Ovary (tissue), 9 donors: ENCODE measurements around the gene TMEM150B. TPM values are rescaled to one million over a fixed set of nuclear protein-coding genes. Genes with fewer than 3 reads are reported as not detected.

Experiments
- DNase-seq, 5 donors: peaks; one replicate each; pipeline ENCODE4 v3.0.0-alpha.2; 2019 to 2020
- H3K27ac ChIP-seq, 2 donors: fragments of 200-600 bp; one replicate each; pipeline versions ENCODE4 v1.5.1 to v1.8.0; 2019 to 2022
- H3K27me3 ChIP-seq: fragments of 200-600 bp; one replicate; pipeline ENCODE4 v1.8.0; 2022
- H3K36me3 ChIP-seq: fragments of 200-600 bp; sonication (generic); one replicate; pipeline ENCODE4 v1.5.1; 2019
- H3K4me1 ChIP-seq: one replicate; pipeline ENCODE4 v1.8.1; 2013; ENCODE audit warnings: mild to moderate bottlenecking, moderate library complexity; ENCODE audit not compliant: insufficient read depth
- H3K4me3 ChIP-seq: fragments of 200-600 bp; sonication (generic); one replicate; pipeline ENCODE4 v1.5.1; 2017
- H3K9me3 ChIP-seq, 2 donors: fragments of 200-600 bp in 1 of 2; sonication (generic) in 1 of 2; one replicate each; pipeline versions ENCODE4 v1.5.1 to v1.8.1; 2013 to 2019; ENCODE audit warnings: mild to moderate bottlenecking in 1 of 2, moderate library complexity in 1 of 2
- EP300 ChIP-seq: sonication (generic); formaldehyde crosslinking; IDR thresholded peaks from one replicate; pipeline ENCODE4 v1.6.1; 2017; ENCODE audit warnings: antibody characterized with exemption
- POLR2A ChIP-seq: fragments of 450-650 bp; IDR thresholded peaks from one replicate; pipeline ENCODE4 v1.6.1; 2017; ENCODE audit warnings: antibody characterized with exemption, mild to moderate bottlenecking, moderate library complexity
- WGBS, 3 donors: extraction: QIAGEN DNeasy Blood & Tissue Kit in 1 of 3; methylation state at CpG; one replicate each; pipeline versions ENCODE4 v1.1.5 to v1.1.7; 2013 to 2017; 5-methylcytosine and 5-hydroxymethylcytosine counted together
- intact Hi-C, 4 donors: fragments of 100-400 bp; cut with DNase I; formaldehyde crosslinking; loops; one replicate each; pipeline versions ENCODE4 v1.11.0 to v1.15.1; 2022 to 2023
- polyA plus RNA-seq, 2 donors: library from polyadenylated mRNA; stranded (reverse); fragments of 200-250 nt in 1 of 2; fragments of 350-450 nt in 1 of 2; fragmentation: Illumina TruSeq in 1 of 2; extraction: RNeasy Lipid Tissue Mini Kit (QIAGEN cat#74804) in 1 of 2; gene quantifications; one replicate each; pipeline ENCODE4 v1.2.3, GENCODE V29; 2013 to 2014
- total RNA-seq, 7 donors: library from RNA; depleted of rRNA in 2 of 7; stranded (reverse); fragments of >200 nt in 2 of 7; fragmentation: NEBNext Ultra II Directional in 3 of 7; extraction: Animal tissue kit (Norgen Biotek cat#: 25700) in 3 of 7; gene quantifications; one replicate each; pipeline versions ENCODE4 v1.1.0 to v1.2.4, GENCODE V29; 2016 to 2023
- TF ChIP-seq, protein P1 (sequence below), 3 donors: fragments of 450-650 bp in 2 of 3; fragments of 200-600 bp in 1 of 3; IDR thresholded peaks; one replicate each; pipeline versions ENCODE4 v1.5.1 to v1.8.0; 2016 to 2022; ENCODE audit warnings: antibody characterized with exemption in 3 of 3, mild to moderate bottlenecking in 1 of 3
- donor health status: DM: no; HTN: no; CAD: no; lungs with moderate emphysema.
- donor health status: DM: no; HTN: no; CAD: no.
- donor health status: Bipolar disorder and iron deficiency.
- donor health status: DM: yes; HTN: yes; CAD: no.
- donor health status: DM: no; HTN: no; CAD: no.
- donor health status: DM: yes; HTN: yes; CAD: no.

TMEM150B gene
- total and polyA plus RNA-seq, 9 donors, result 0.36 to 3.9 (median 0.76) TPM

DNA sequence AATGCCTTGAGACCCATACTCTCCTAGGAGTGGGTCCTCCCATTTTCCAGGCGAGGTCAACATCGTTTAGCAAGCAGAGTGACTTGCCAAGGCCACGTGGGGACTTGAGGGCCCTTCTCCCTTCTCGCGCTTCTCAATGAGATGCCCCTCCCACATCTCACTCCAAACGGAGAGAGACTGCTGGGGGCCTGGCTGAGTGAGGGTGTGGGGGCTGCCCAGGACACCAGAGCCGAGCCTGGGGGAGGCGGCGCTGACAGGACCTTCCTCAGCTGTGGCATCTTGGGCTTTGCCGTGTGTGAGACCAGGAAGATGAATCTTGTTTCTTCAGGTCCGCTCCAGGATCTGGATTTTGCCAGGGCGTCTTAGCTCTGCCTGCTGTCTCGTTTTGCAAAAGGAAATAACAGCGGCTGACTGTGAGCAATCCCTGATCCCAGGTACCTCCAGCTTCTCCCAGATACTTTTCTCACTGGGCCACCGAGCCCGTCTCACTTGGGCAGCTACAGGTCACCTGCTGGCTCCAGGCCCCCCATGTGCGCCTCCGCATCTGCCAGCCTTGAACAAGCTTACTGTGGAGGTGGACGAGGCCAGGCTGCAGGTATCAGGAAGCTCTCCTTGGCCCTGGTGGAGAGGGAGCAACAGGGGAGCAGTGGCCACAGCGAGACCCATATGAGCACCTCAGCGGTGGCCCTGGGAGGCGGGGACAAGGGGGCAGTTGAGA lies 23.3 kb upstream of the TMEM150B start:
- Histone ChIP-seq H3K4me1 (no peaks in the 10 kb centered on the region), H3K27me3 (no peaks in the 10 kb centered on the region), H3K36me3 (no peaks in the 10 kb centered on the region), H3K4me3 (no peak overlapping the region), H3K27ac (no peak overlapping the region), H3K9me3 (no peaks in the 10 kb centered on the region)
- 57 to 63% (median 58%) methylated on average over 22 of the region's 22 CpGs for WGBS, 3 donors
- no peak for TF ChIP-seq EP300
- TF ChIP-seq, protein P1, sequence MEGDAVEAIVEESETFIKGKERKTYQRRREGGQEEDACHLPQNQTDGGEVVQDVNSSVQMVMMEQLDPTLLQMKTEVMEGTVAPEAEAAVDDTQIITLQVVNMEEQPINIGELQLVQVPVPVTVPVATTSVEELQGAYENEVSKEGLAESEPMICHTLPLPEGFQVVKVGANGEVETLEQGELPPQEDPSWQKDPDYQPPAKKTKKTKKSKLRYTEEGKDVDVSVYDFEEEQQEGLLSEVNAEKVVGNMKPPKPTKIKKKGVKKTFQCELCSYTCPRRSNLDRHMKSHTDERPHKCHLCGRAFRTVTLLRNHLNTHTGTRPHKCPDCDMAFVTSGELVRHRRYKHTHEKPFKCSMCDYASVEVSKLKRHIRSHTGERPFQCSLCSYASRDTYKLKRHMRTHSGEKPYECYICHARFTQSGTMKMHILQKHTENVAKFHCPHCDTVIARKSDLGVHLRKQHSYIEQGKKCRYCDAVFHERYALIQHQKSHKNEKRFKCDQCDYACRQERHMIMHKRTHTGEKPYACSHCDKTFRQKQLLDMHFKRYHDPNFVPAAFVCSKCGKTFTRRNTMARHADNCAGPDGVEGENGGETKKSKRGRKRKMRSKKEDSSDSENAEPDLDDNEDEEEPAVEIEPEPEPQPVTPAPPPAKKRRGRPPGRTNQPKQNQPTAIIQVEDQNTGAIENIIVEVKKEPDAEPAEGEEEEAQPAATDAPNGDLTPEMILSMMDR (IDR thresholded peaks at IDR 0.05), result no peak
- TF ChIP-seq POLR2A, result no peak
- intact Hi-C loops, result no loop called here
- no peak for DNase-seq

DNA sequence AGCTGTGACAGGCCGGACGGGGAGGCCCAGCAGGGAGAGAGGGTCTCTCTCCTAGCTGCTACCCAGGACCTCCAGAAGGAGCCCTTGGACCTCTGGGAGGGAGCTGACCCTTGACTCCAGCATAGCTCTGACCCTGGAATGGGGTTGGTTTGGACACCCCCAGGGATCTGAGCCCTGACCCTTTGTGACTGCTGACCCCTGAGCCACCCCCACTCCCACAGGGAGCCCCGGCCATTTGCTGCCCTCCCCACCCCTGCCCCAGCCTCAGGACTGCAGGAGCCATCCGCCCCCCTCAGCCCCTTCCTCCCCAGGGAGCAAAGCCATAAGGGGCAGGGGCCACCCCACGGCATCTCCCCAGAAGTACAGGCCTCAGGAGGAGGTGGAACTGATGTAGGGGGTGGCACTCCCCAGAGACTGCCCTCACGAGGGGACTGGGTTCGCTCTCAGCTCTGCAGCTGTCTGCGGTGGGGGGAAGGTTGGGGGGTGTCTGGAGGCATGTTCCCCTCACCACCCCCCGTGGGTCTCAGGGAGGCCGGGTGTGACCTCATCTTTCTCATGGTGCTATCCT lies 22.4 kb upstream of the TMEM150B start:
- Histone ChIP-seq H3K4me1 (no peaks in the 10 kb centered on the region), H3K9me3 (no peaks in the 10 kb centered on the region), H3K27me3 (no peaks in the 10 kb centered on the region), H3K27ac (no peak overlapping the region), H3K36me3 (no peaks in the 10 kb centered on the region), H3K4me3 (no peak overlapping the region)
- 70 to 75% (median 72%) methylated on average over 10 of the region's 10 CpGs for WGBS, 3 donors
- TF ChIP-seq POLR2A, result no peak
- TF ChIP-seq EP300, result no peak
- TF ChIP-seq, protein P1 (IDR thresholded peaks at IDR 0.05), result no peak
- no peak for DNase-seq
- intact Hi-C loops, result no loop called here

DNA sequence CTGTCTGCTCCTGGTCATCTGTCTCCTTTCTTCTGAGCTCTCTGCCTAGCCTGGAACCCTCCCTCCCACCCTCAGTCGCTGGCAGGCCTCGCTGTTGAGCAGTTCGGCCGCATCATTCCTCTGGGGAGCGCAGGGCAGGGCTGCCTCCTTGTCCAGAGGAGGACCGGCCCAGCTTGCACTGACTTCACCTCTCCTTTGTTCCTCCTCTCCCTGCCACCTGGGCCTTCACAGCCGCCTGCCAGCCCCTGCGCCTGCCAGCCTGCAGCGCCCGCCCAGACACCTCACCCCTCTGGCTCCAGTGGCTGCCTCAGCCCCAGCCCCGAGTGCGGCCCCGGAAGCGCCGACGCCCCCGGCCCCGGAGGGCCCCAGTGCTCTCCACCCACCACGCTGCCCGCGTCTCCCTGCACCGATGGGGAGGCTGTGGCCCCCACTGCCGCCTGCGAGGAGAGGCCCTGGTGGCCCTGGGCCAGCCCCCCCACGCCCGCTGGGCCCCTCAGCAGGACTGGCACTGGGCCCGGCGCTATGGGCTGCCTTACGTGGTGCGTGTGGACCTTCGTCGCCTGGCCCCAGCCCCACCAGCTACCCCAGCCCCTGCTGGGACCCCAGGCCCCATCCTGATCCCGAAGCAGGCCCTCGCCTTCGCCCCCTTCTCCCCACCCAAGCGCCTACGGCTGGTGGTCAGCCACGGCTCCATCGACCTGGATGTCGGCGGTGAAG lies 21.7 kb upstream of the TMEM150B start:
- TF ChIP-seq POLR2A (no peak), EP300 (no peak)
- TF ChIP-seq, protein P1 (IDR thresholded peaks at IDR 0.05), result no peak
- peak in 1 of 5 donors; percentile 21 for DNase-seq
- 80 to 82% (median 82%) methylated on average over 37 to 41 of the region's 41 CpGs for WGBS, 3 donors
- H3K27me3 ChIP-seq, result no peaks in the 10 kb centered on the region
- no peak overlapping the region for H3K27ac ChIP-seq
- no peaks in the 10 kb centered on the region for H3K4me1 ChIP-seq
- no peaks in the 10 kb centered on the region for H3K9me3 ChIP-seq
- no peaks in the 10 kb centered on the region for H3K36me3 ChIP-seq
- intact Hi-C loops, result no loop called here
- no peak overlapping the region for H3K4me3 ChIP-seq

DNA sequence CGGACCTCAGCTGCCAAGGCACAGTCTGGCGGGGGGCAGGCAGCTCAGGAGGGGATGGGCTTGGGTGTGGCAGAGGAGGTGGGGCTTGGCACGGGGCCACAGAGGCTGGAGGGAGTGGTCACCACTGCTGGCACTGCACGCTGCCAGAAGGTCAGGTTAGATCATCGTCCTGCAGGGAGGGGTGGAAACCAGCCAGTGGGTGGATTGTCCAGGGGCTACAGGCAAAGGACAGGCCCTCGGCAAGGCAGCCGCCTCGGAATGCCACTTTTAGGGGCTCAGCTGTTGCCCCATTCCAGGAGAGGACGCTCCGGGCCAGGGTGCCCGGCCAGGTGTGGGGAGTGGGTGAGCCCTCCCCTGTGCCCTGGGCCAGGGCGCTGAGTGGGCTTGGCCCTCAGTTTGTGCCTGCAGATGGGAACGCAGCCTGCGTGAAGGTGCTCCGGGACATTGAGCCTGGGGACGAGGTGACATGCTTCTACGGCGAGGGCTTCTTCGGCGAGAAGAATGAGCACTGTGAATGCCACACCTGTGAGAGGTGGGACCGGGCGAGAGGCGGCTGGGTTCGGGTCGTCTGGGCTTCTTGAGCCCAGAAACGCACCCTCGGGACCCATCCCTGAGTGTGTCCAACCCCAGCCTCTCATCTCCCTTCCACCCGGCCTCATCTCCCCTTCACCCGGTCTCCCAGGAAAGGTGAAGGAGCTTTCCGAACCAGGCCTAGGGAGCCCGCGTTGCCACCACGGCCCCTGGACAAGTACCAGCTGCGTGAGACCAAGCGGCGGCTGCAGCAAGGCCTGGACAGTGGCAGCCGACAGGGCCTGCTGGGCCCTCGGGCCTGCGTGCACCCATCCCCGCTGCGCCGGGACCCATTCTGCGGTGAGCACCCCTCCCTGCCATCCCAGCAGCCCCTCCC lies 20.9 kb upstream of the TMEM150B start:
- no peaks in the 10 kb centered on the region for H3K36me3 ChIP-seq
- peak in 4 of 5 donors; percentile 50 to 69 (median 62) for DNase-seq
- H3K9me3 ChIP-seq, result no peaks in the 10 kb centered on the region
- H3K27ac ChIP-seq, result no peak overlapping the region
- no peak overlapping the region for H3K4me3 ChIP-seq
- no peaks in the 10 kb centered on the region for H3K27me3 ChIP-seq
- intact Hi-C loops, result no loop called here
- WGBS, 3 donors, result 81 to 84% (median 81%) methylated on average over 37 to 43 of the region's 43 CpGs
- H3K4me1 ChIP-seq, result peaks cover 3% of the 10 kb centered on the region
- TF ChIP-seq EP300, result no peak
- no peak for TF ChIP-seq POLR2A
- TF ChIP-seq, protein P1 (IDR thresholded peaks at IDR 0.05), result no peak
